Activated CD4-positive, alpha-beta T cell treated with anti-CD3 and anti-CD28 coated beads, Interleukin-2, amount 10 ng/mL, durations not matched to agents 24 days and 14 days (primary cell): ENCODE measurements around the gene TMLHE. TPM values are rescaled to one million over a fixed set of nuclear protein-coding genes. Genes with fewer than 3 reads are reported as not detected.
"Not testable (repeated sequence)": the region's sequence is repeated elsewhere in the genome, so short reads cannot be mapped to it uniquely, and the experiment has no call there.

Source experiments
- DNase-seq: peaks from one replicate; pipeline ENCODE4 v3.0.0; 2022
- H3K27ac Mint-ChIP-seq: one replicate; pipeline ENCODE4 v1.8.0; 2022; ENCODE audit warnings: mild to moderate bottlenecking, mixed read lengths
- H3K27me3 Mint-ChIP-seq: one replicate; pipeline ENCODE4 v1.8.0; 2022; ENCODE audit warnings: mixed read lengths
- H3K36me3 Mint-ChIP-seq: one replicate; pipeline ENCODE4 v1.8.0; 2022; ENCODE audit warnings: low read depth, mild to moderate bottlenecking, mixed read lengths
- H3K4me1 Mint-ChIP-seq: one replicate; pipeline ENCODE4 v1.8.0; 2021; ENCODE audit warnings: mixed read lengths
- H3K4me3 Mint-ChIP-seq: one replicate; pipeline ENCODE4 v1.8.0; 2022; ENCODE audit warnings: mild to moderate bottlenecking, moderate library complexity, mixed read lengths
- H3K9me3 Mint-ChIP-seq: one replicate; pipeline ENCODE4 v1.8.0; 2021; ENCODE audit warnings: mixed read lengths
- intact Hi-C: fragments of 100-400 bp; cut with micrococcal nuclease; formaldehyde crosslinking; loops from one replicate; pipeline ENCODE4 v1.15.1; 2023
- total RNA-seq: library from RNA; stranded (reverse); gene quantifications from 2 replicates; pipeline ENCODE4 v1.2.3, GENCODE V29; 2022

Gene TMLHE
- total RNA-seq = 7.1 and 9.0 TPM in 2 replicates

DNA sequence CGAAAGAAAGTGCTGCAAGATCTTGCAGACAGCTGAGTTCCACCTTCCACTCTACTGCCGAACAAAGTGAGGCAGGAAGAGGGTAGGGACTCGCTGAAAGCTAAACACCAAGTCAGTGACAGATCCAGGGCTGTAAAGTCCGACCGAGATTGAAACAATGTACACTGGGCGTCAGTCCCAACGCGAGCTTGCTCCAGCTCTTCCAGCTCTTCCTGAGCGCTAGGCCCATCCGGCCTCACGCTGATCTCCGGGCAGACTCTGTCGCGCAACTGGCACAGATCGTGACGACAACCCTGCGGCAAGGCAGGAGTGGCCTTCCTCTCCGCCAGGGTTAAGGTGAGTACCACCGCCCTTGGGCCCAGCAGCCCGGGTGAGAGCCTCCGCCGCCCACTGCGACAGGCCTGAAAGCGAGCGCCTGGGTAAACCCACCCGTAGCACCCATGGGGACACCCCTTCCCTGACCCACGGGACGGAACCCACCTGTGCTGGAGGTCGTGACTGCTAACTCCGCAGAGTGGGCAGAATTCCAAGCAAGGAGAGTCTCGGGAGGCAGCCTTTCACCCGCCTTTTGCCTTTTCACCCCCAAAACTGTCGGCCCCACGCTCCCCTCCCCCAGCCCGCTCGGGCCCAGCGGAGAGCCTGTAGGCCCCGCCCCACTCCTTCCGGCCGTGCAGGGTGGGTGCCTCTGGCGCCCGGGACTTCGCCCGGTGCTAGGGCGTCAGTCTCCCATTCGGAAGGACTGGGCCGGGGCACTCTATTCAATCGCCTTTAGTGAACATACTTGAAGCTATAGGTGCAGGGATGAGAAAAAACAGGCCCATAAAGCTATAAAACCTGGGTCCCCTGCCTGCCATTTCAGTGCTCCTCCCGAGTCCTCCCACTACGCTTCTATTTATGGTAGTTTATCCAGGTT is at the start of gene TMLHE, which contains the start of gene SPRY3:
Gene TMLHE (minus strand): TSS at position 641 of the 913 bp plus-strand sequence. CDS start 67,676 bp downstream, outside the sequence.
Gene SPRY3 (plus strand): TSS at position 275 of the 913 bp plus-strand sequence.
- intact Hi-C loops = loop anchor here (2.0 kb wide), 1 partner anchor 396 kb away; the partner anchor contains the start of gene VBP1
- Mint-ChIP-seq H3K9me3 (no peaks in the 10 kb centered on the region), H3K36me3 (peaks cover 10% of the 10 kb centered on the region), H3K27me3 (no peaks in the 10 kb centered on the region), H3K27ac (peak within 1 kb of the TSS; percentile 92), H3K4me1 (peaks cover 12% of the 10 kb centered on the region), H3K4me3 (peak within 1 kb of the TSS; percentile 92)
- peak; percentile 88 for DNase-seq

DNA sequence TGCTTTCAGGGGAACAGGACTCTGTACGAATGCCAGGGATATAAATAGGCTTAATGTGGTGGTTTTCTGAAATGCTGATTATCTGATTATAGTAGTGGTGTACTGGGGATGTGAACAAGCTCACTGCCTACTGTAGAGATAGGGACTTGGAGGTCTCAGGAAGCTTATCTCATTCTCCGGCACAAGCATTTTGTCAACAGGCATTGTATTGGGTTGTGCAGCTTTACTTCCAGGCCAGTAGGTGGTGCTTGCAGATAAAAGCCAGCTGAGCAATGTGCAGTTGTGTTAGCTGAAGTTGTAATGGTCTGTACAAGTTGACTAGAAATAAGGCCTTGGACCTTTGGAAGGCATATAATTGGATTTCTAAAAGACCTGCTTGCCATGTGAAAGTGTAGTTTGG is 49.5 kb upstream of the TMLHE start:
- H3K27ac Mint-ChIP-seq = no peak overlapping the region
- DNase-seq = no peak
- H3K9me3 Mint-ChIP-seq = peaks cover 4% of the 10 kb centered on the region
- H3K27me3 Mint-ChIP-seq = no peaks in the 10 kb centered on the region
- intact Hi-C loops = no loop called here
- no peak overlapping the region for H3K4me3 Mint-ChIP-seq
- H3K4me1 Mint-ChIP-seq = no peaks in the 10 kb centered on the region
- H3K36me3 Mint-ChIP-seq = no peaks in the 10 kb centered on the region

DNA sequence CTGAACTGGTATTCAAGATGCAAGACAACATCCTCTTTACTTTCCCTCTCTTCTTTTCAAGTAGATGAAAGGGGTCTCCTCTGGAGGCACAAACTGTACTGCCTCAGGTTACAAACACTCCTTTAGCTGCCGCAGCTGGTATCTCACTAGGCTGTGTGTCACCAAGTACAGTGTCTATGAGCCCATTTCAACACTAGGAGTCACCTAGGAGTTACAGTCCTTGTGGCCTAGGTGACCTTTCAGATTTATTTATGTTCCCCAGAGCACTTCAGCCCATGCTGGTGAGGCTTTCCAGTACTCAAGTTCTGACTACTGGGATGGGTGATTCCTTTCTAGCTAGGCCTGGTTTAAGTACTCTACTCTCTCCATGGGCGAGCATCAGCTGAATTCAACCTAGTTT is 32.4 kb upstream of the TMLHE start:
- intact Hi-C loops = no loop called here
- H3K4me1 Mint-ChIP-seq = peaks cover 6% of the 10 kb centered on the region
- H3K4me3 Mint-ChIP-seq = no peak overlapping the region
- DNase-seq = no peak
- no peaks in the 10 kb centered on the region for H3K36me3 Mint-ChIP-seq
- no peaks in the 10 kb centered on the region for H3K9me3 Mint-ChIP-seq
- H3K27ac Mint-ChIP-seq = no peak overlapping the region
- peaks cover 2% of the 10 kb centered on the region for H3K27me3 Mint-ChIP-seq

GRCh38 chrX:155643240-155643639 is 30.5 kb upstream of the TMLHE start:
- Mint-ChIP-seq H3K9me3 (no peaks in the 10 kb centered on the region), H3K27me3 (peaks cover 2% of the 10 kb centered on the region), H3K27ac (no peak overlapping the region), H3K4me1 (peaks cover 6% of the 10 kb centered on the region), H3K36me3 (no peaks in the 10 kb centered on the region), H3K4me3 (no peak overlapping the region)
- intact Hi-C loops = no loop called here
- no peak for DNase-seq

GRCh38 chrX:155641371-155641770 is 28.6 kb upstream of the TMLHE start:
- peak; percentile 57 for DNase-seq
- intact Hi-C loops, H3K27me3 Mint-ChIP-seq, H3K4me1 Mint-ChIP-seq, H3K36me3 Mint-ChIP-seq, H3K9me3 Mint-ChIP-seq: not testable (repeated sequence)
- Mint-ChIP-seq H3K4me3 (peak overlapping the region; percentile 83), H3K27ac (peak overlapping the region; percentile 73)

GRCh38 chrX:155637714-155638113 is 25.0 kb upstream of the TMLHE start:
- peaks cover 2% of the 10 kb centered on the region for H3K27me3 Mint-ChIP-seq
- H3K4me1 Mint-ChIP-seq = peaks cover 8% of the 10 kb centered on the region
- no peak for DNase-seq
- intact Hi-C loops = no loop called here
- no peak overlapping the region for H3K27ac Mint-ChIP-seq
- H3K36me3 Mint-ChIP-seq = no peaks in the 10 kb centered on the region
- H3K4me3 Mint-ChIP-seq = no peak overlapping the region
- no peaks in the 10 kb centered on the region for H3K9me3 Mint-ChIP-seq

- H3K4me1 Mint-ChIP-seq, H3K36me3 Mint-ChIP-seq, H3K4me3 Mint-ChIP-seq, H3K27ac Mint-ChIP-seq, H3K27me3 Mint-ChIP-seq, H3K9me3 Mint-ChIP-seq, DNase-seq, intact Hi-C loops: not testable (repeated sequence)
These were observed 22.3 kb upstream of the TMLHE start for GRCh38 chrX:155635019-155635418.

DNA sequence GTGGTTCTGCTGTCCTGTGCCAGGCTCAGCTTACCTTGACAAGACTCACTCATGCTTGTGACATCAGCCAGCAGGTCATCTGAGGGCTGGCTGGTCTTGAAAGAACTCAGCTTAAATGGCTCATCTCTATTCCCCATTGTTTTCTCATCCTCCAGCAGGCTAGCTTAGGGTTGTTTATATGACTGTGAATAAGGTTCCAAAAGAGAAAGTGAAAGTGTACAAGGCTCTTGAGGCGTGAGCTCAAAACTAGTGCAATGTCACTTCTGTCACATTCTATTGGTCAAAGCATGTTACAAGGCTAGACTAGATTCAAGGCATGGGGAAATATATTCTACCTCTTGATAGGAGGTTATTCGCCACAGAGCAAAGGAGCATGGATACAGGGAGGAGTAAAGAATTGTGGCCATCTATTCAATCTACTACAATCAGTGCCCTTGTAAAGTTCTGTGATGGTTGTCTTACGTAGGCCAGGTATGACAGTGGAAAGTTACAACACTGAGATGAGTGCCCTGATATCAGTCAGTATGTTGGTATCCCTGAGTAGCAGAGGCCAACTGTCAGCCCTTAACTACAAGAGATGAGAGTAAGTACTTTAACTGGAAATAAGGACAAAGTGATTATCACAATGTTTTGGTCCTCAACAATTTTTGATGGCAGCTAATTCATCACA is 19.8 kb upstream of the TMLHE start:
- Mint-ChIP-seq H3K27ac (peak overlapping the region; percentile 74), H3K9me3 (peaks cover 4% of the 10 kb centered on the region), H3K4me3 (peak overlapping the region; percentile 67), H3K27me3 (no peaks in the 10 kb centered on the region), H3K36me3 (no peaks in the 10 kb centered on the region), H3K4me1 (peaks cover 7% of the 10 kb centered on the region)
- intact Hi-C loops = no loop called here
- peak; percentile 68 for DNase-seq

- H3K27me3 Mint-ChIP-seq, H3K27ac Mint-ChIP-seq, intact Hi-C loops: not testable (repeated sequence)
These were observed 7.4 kb upstream of the TMLHE start for GRCh38 chrX:155620110-155620509.

DNA sequence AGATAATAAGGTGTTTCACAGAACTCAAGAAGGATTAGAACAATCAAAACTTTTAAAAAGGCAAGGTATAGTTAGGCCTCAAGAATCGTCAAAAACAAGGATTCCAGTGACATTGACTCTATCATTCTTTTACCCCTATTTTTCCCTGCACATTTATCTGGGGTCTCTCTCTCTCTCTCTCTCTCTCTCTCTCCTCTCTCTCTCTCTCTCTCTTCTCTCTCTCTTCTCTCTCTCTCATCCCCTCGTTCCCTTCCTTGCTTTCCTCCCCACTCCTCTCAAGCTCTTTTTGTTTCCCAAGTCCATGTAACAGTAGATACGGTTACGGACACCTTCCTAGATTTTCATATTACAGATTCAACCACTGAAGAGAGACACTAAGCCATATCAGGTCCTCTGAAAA is 3.2 kb upstream of the TMLHE start:
- Mint-ChIP-seq H3K9me3 (no peaks in the 10 kb centered on the region), H3K4me3 (no peak overlapping the region), H3K27me3 (no peaks in the 10 kb centered on the region), H3K36me3 (no peaks in the 10 kb centered on the region), H3K4me1 (peaks cover 9% of the 10 kb centered on the region), H3K27ac (no peak overlapping the region)
- intact Hi-C loops = no loop called here
- DNase-seq = no peak

More at GRCh38 chrX:155620110-155620509, 7.4 kb upstream of the TMLHE start:
- DNase-seq, H3K36me3 Mint-ChIP-seq, H3K9me3 Mint-ChIP-seq, H3K4me1 Mint-ChIP-seq, H3K4me3 Mint-ChIP-seq: not testable (repeated sequence)

GRCh38 chrX:155613927-155614559 is 1.3 kb upstream of the TMLHE start:
- Mint-ChIP-seq H3K4me3 (peak overlapping the region; percentile 27), H3K27ac (no peak overlapping the region), H3K36me3 (peaks cover 5% of the 10 kb centered on the region), H3K4me1 (peaks cover 10% of the 10 kb centered on the region), H3K27me3 (no peaks in the 10 kb centered on the region), H3K9me3 (no peaks in the 10 kb centered on the region)
- intact Hi-C loops = loop anchor here (2.0 kb wide), 1 partner anchor 397 kb away; the partner anchor contains the start of gene VBP1
- no peak for DNase-seq

DNA sequence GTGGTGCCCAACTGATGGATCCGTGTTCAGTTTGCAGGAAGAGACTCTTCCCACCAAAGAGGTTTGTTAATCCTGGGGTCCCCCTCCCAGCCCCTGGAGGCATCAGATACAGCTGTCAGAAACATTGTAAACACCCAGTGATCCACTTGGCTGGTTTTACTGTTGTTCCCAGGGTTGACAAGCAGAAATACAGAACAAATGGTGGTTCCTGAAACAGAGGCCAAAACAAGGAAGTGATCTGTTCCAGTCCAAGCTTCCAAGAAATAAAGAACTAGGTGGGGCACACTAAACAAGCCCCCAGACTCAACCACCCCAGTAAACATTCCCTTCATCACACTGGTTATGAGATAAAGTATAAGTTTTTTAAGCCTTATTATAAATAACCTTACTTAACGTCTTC is 1.4 kb downstream of the TMLHE start:
- intact Hi-C loops = no loop called here
- peaks cover 18% of the 10 kb centered on the region for H3K36me3 Mint-ChIP-seq
- peak overlapping the region; percentile 92 for H3K4me3 Mint-ChIP-seq
- peaks cover 12% of the 10 kb centered on the region for H3K4me1 Mint-ChIP-seq
- H3K9me3 Mint-ChIP-seq = peaks cover 6% of the 10 kb centered on the region
- no peak overlapping the region for H3K27ac Mint-ChIP-seq
- no peak for DNase-seq
- no peaks in the 10 kb centered on the region for H3K27me3 Mint-ChIP-seq

DNA sequence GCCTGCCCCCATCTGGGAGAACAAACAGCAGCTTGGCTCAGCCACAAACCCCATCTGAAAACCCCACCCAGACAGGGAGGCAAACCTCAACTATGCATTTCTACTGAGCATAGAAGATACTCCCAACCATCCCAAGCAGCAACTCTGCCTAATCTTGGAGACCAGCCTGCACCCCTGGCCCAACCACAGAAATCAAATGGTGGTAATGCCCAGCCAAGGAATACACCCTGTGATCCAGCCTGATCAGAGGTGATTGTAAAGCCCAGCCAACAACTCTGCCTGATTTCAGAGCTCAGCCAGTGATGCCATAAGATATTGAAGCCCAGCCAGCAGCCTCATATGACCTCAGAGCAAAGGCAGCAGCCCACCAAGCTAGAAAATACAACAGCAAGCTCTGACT is 19.8 kb downstream of the TMLHE start:
- H3K36me3 Mint-ChIP-seq = peaks cover 14% of the 10 kb centered on the region
- no peak overlapping the region for H3K4me3 Mint-ChIP-seq
- no peak for DNase-seq
- H3K4me1 Mint-ChIP-seq = no peaks in the 10 kb centered on the region
- intact Hi-C loops = no loop called here
- no peaks in the 10 kb centered on the region for H3K27me3 Mint-ChIP-seq
- H3K27ac Mint-ChIP-seq = no peak overlapping the region
- H3K9me3 Mint-ChIP-seq = peaks cover 4% of the 10 kb centered on the region

- intact Hi-C loops = no loop called here
- Mint-ChIP-seq H3K27me3 (no peaks in the 10 kb centered on the region), H3K36me3 (peaks cover 14% of the 10 kb centered on the region)
These were observed 20.4 kb downstream of the TMLHE start for GRCh38 chrX:155592331-155592730.

More at GRCh38 chrX:155592331-155592730, 20.4 kb downstream of the TMLHE start:
- Mint-ChIP-seq H3K4me3 (no peak overlapping the region), H3K9me3 (peaks cover 4% of the 10 kb centered on the region), H3K27ac (no peak overlapping the region), H3K4me1 (no peaks in the 10 kb centered on the region)
- no peak for DNase-seq
